ENCODE data around the gene RUNX2.

GRCh38 chr6:45676380-45676779, 348.2 kb downstream of the RUNX2 start:
- TF ChIP-seq ZC3H10 (CRISPR knock-in tag; IDR thresholded peaks at IDR 0.05), result no peak
- TF ChIP-seq GLIS3 (CRISPR knock-in tag; IDR thresholded peaks at IDR 0.05), result no peak
- no peak for TF ChIP-seq CREB5 (CRISPR knock-in tag; IDR thresholded peaks at IDR 0.05; ENCODE audit: low read depth)
- TF ChIP-seq ESRRG (CRISPR knock-in tag; IDR thresholded peaks at IDR 0.05), result no peak
- no peak for TF ChIP-seq ZFP30 (CRISPR knock-in tag; IDR thresholded peaks at IDR 0.05)
- no peak for TF ChIP-seq BACH2 (CRISPR knock-in tag; IDR thresholded peaks at IDR 0.05; ENCODE audit: borderline replicate concordance)
- no peak for TF ChIP-seq TOX (CRISPR knock-in tag; IDR thresholded peaks at IDR 0.05; ENCODE audit: borderline replicate concordance)
- TF ChIP-seq TSHZ2 (CRISPR knock-in tag; IDR thresholded peaks at IDR 0.05), result no peak
- TF ChIP-seq POU6F1 (CRISPR knock-in tag; IDR thresholded peaks at IDR 0.05; ENCODE audit: borderline replicate concordance, low read depth), result no peak
- no peak for TF ChIP-seq ZFP3 (CRISPR knock-in tag; IDR thresholded peaks at IDR 0.05)
- no peak for TF ChIP-seq PATZ1 (CRISPR knock-in tag; IDR thresholded peaks at IDR 0.05; ENCODE audit: borderline replicate concordance)
- no peak for TF ChIP-seq RARB (CRISPR knock-in tag; IDR thresholded peaks at IDR 0.05)
- TF ChIP-seq ZNF8 (CRISPR knock-in tag; IDR thresholded peaks at IDR 0.05), result no peak
- no peak for TF ChIP-seq TCF4 (CRISPR knock-in tag; IDR thresholded peaks at IDR 0.05; ENCODE audit: borderline replicate concordance)
